D341Med (cell line): ENCODE results near the gene NUPR1.
"Not testable (repeated sequence)": the region's sequence is repeated elsewhere in the genome, so short reads cannot be mapped to it uniquely, and the experiment has no call there.

ENCODE experiments used
- DNase-seq: peaks from one replicate; pipeline ENCODE4 v3.0.0; 2012; ENCODE audit warnings: low spot score

The NUPR1 gene

GRCh38 chr16:28554634-28555423, 16.1 kb upstream of the NUPR1 start:
- DNase-seq, result no peak

DNA sequence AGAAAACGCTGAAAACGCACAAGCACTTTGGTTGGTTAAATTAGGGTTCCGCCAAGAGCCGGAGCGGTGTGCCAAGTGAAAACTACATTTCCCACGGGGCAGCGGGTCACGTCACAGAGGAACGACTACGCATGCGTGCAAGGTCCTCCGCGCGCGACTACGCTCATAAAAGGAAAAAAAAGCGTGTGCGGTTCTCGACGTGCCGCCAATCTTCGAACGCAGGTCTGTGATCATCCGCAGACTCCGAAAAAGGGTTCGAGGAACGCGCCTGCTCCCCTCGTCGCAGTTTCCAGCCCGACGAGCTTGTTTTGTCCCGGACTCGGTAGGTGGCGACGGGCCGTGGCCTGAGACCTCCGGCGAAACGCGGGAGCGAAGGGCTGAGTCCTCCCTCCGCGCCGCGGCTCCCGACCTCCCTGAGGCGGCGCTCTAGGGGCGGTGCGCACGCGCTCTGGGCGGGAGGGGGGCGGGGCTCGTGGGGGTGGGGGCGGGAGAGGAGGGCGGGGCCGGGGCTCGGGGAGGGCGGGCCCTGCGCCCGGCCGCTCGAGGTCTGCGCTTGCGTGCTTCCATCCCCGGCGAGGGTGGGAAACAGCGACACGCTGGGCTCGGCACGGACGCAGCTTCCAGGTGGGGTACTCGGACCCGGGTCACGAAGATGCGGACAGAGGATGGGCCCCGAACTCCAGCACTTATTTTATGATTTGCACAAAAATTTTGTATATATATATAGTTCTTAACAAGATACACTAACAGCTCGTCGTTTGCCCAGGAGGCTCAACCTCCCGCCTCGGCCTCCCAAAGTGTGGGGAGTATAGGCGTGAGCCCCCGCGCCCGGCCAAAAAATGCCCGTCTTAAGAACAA, 15.2 kb upstream of the NUPR1 start, which contains the start of gene SGF29:
Gene SGF29 (plus strand): TSS at position 145 of the 858 bp plus-strand sequence. CDS start 27,150 bp downstream, outside the sequence.
- peak; percentile 99 for DNase-seq

DNA sequence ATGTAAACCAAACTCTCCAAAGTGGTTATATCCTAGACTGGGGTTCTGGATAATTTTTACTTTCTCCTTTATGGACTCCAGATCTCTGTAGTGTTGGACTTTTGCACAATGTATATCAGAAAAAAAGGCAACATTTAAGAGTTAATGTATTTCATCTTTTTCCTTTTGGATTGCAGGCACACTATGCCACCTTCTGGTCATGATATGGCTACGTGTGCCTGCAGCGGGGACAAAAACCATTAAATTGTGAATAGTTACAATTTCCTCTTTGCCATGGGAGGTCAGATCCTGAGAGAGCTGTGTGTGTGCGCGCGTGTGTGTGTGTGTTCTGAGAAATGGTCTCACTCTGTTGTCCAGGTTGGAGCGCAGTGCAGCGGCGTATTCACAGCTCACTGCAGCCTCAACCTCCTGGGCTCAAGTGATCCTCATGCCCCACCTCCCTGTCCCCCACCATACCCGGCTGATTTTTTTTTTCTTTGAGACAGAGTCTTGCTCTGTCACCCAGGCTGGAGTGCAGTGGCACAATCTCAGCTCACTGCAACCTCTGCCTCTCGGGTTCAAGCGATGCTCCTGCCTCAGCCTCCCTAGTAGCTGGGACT, 10.6 kb upstream of the NUPR1 start:
- DNase-seq, result no peak

- no peak for DNase-seq
These were observed 9.6 kb upstream of the NUPR1 start for GRCh38 chr16:28548306-28548802.

DNA sequence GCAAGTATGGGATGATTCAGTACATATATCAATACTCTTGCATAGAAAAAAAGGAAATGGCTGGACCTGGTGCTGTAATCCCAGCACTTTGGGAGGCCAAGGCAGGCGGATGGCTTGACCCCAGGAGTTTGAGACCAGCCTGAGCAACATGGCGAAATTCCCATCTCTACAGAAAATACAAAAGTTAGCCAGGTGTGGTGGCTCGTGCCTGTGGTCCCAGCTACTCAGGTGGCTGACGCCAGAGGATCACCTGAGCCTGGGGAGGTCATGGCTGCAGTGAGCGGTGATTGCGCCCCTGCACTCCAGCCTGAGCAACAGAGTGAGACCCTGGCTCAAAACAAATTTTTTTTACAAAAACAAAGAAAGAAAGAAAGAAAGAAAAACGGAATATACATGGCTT, 7.9 kb upstream of the NUPR1 start:
- no peak for DNase-seq

DNA sequence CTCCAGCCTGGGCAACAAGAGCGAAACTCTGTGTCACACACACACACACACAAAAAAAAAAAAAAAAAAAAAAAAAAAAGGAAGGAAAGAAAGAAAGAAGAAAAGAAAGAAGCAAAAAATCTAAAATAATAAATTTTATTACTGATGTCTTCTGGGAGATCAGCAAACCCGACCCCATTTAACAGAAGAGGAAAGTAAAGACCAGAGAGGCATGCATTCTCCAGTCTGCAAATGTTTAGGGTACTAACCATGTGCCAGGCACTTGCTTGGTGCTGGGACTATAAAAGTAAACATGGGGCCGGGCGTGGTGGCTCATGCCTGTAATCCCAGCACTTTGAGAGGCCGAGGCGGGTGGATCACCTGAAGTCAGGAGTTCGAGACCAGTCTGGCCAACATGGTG, 7.2 kb upstream of the NUPR1 start:
- DNase-seq, result not testable (repeated sequence)

DNA sequence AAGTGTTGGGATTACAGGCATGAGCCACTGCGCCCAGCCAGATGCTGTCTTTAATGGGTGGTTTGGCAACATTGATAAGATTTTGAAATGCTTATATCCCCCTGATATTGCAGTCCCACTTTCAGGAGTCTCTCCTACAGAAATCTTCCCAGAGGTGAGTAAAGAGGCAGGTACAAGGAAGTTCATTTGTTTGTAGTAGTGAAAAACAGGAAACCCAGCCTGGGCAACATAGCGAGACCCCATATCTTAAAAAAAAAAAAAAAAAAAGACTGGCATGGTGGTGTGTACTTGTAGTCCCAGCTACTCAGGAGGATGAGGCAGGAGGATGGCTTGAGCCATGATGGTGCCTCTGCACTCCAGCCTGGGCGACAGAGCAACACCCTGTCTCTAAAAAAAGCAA, 6.2 kb upstream of the NUPR1 start:
- no peak for DNase-seq

GRCh38 chr16:28543072-28543471, 4.3 kb upstream of the NUPR1 start:
- no peak for DNase-seq

DNA sequence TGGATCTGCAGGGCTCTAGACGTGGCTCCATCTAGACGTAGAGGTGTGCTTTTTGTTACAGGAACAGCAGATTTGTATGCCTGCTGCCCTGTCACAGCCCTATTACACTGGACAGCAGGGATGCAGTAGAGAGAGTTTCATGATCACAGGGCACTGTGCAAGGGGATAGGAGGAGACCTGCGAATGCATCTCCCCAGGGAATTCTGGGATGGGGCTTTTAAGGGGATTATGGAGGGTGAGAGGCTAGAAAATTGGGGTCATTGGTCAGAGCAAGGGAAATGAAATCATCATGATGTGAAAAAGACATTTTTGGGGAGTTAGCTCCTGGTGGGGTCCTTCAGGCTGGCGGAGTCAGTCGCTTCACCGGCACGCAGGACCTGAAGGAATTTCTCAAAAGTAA, 3.9 kb upstream of the NUPR1 start:
- no peak for DNase-seq

- no peak for DNase-seq
These were observed 1.6 kb upstream of the NUPR1 start for GRCh38 chr16:28540346-28540745.

DNA sequence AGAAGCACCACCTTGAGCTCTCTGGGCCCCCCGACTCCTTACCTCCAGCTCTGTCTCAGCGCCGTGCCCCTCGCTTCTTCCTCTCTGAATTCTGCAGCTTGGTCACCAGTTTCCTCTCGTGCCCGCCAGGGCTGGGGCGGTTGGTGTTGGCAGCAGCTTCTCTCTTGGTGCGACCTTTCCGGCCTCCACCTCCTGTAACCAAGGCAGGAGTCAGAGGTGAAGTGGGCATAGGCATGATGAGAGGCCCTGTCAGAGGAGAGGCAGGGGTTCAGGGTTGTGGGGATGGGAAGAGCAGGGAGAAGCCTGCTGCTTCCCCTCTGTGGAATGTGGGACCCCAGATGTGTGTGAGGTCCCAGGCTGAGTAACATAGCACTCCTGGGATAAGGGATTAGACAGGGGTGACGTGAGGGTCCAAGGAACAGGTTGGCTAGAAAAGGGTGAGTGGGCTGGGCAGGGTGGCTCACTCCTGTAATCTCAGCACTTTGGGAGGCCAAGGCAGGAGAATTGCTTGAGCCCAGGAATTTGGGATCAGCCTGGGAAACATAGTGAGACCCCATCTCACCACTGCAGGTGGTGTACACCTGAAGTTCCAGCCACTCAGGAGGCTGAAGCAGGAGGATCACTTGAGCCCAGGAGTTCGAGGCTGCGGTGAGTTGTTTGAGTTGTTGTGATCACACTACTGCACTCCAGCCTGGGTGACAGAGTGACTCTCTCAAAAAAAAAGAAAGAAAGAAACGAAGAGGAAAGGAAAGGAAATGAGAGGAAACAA, 626 bp downstream of the NUPR1 start:
- DNase-seq, result no peak

DNA sequence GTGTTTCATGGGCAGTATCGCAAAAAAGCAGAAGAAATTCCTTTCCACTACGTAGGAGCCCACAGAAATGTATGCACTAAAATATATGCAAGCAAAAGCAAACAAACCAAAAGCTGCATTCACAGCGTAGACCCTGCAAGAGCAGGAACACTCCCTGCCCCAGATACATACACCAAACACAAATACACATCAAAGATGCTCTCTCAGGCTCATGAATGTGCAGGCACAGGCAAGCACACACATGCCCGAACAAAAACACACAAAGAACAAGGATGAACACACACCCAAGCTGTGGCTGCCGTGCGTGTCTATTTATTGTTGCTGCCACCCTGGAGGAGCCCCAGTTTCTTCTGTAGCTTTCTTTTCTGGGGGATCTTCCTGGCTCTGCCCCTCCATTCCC, 1.7 kb downstream of the NUPR1 start:
- DNase-seq, result no peak

- DNase-seq, result no peak
These were observed 4.0 kb downstream of the NUPR1 start for GRCh38 chr16:28534542-28535373.

GRCh38 chr16:28532940-28533647, 5.7 kb downstream of the NUPR1 start:
- DNase-seq, result no peak

- DNase-seq, result no peak
These were observed 6.7 kb downstream of the NUPR1 start for GRCh38 chr16:28531777-28532744.

- DNase-seq, result no peak
These were observed 9.7 kb downstream of the NUPR1 start for GRCh38 chr16:28529124-28529523.

GRCh38 chr16:28528463-28528867, 10.3 kb downstream of the NUPR1 start:
- DNase-seq, result no peak

DNA sequence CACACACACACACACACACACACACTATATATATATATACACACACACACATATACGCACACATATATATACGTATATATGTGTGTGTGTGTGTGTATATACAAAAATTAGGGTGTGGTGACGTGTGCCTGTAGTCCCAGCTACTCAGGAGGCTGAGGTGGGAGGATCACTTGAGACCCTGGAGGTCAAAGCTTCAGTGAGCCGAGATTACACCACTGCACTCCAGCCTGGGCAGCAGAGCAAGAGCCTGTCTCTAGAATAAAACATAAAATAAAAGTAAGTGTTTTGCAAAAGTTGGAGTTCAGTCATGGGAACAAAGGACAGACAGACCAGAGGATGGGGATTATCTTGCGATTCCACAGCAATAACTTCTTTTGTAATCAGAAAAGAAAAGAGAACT, 10.8 kb downstream of the NUPR1 start:
- no peak for DNase-seq
